ENCODE measurements around the gene ROBO1. TPM values are rescaled to one million over a fixed set of nuclear protein-coding genes. Genes with fewer than 3 reads are reported as not detected.
"Not testable (repeated sequence)": the region's sequence is repeated elsewhere in the genome, so short reads cannot be mapped to it uniquely, and the experiment has no call there.

Gene ROBO1
- total RNA-seq, 1 experiment from 2014 or later: 0.54 TPM

- in situ Hi-C loops (cut with HindIII; ENCODE audit: low pct_unique_long_range_greater_than_20kb, low sequenced_read_pairs); DNase-seq (ENCODE audit: low read depth): not testable (repeated sequence)
Measured at GRCh38 chr3:79299949-79300635, 467.7 kb downstream of the ROBO1 start.

- in situ Hi-C loops (cut with HindIII; ENCODE audit: low pct_unique_long_range_greater_than_20kb, low sequenced_read_pairs): no loop called here
- peak; percentile 23 for DNase-seq (ENCODE audit: low read depth)
Measured at GRCh38 chr3:79297245-79297960, 470.4 kb downstream of the ROBO1 start.

GRCh38 chr3:79286882-79287281 lies 480.9 kb downstream of the ROBO1 start:
- in situ Hi-C loops (cut with HindIII; ENCODE audit: low pct_unique_long_range_greater_than_20kb, low sequenced_read_pairs): no loop called here
- DNase-seq (ENCODE audit: low read depth): no peak

- no peak for DNase-seq (ENCODE audit: low read depth)
- in situ Hi-C loops (cut with HindIII; ENCODE audit: low pct_unique_long_range_greater_than_20kb, low sequenced_read_pairs): no loop called here
Measured at GRCh38 chr3:79285871-79286270, 481.9 kb downstream of the ROBO1 start.

GRCh38 chr3:79285380-79285779 lies 482.4 kb downstream of the ROBO1 start:
- in situ Hi-C loops (cut with HindIII; ENCODE audit: low pct_unique_long_range_greater_than_20kb, low sequenced_read_pairs): no loop called here
- no peak for DNase-seq (ENCODE audit: low read depth)

- in situ Hi-C loops (cut with HindIII; ENCODE audit: low pct_unique_long_range_greater_than_20kb, low sequenced_read_pairs): no loop called here
- no peak for DNase-seq (ENCODE audit: low read depth)
Measured at GRCh38 chr3:79284781-79285180, 483.0 kb downstream of the ROBO1 start.

- in situ Hi-C loops (cut with HindIII; ENCODE audit: low pct_unique_long_range_greater_than_20kb, low sequenced_read_pairs): no loop called here
- DNase-seq (ENCODE audit: low read depth): no peak
Measured at GRCh38 chr3:79278681-79279080, 489.1 kb downstream of the ROBO1 start.

- no peak for DNase-seq (ENCODE audit: low read depth)
- in situ Hi-C loops (cut with HindIII; ENCODE audit: low pct_unique_long_range_greater_than_20kb, low sequenced_read_pairs): no loop called here
Measured at GRCh38 chr3:79268422-79268821, 499.4 kb downstream of the ROBO1 start.

- in situ Hi-C loops (cut with HindIII; ENCODE audit: low pct_unique_long_range_greater_than_20kb, low sequenced_read_pairs): no loop called here
Measured at GRCh38 chr3:79264892-79265291, 502.9 kb downstream of the ROBO1 start.

GRCh38 chr3:79263423-79263822 lies 504.4 kb downstream of the ROBO1 start:
- DNase-seq (ENCODE audit: low read depth): no peak
- in situ Hi-C loops (cut with HindIII; ENCODE audit: low pct_unique_long_range_greater_than_20kb, low sequenced_read_pairs): no loop called here

More at GRCh38 chr3:79264892-79265291, 502.9 kb downstream of the ROBO1 start:
- DNase-seq (ENCODE audit: low read depth): no peak

GRCh38 chr3:79258479-79258878 lies 509.3 kb downstream of the ROBO1 start:
- DNase-seq (ENCODE audit: low read depth): no peak
- in situ Hi-C loops (cut with HindIII; ENCODE audit: low pct_unique_long_range_greater_than_20kb, low sequenced_read_pairs): no loop called here

GRCh38 chr3:79257791-79258190 lies 510.0 kb downstream of the ROBO1 start:
- DNase-seq (ENCODE audit: low read depth): no peak
- in situ Hi-C loops (cut with HindIII; ENCODE audit: low pct_unique_long_range_greater_than_20kb, low sequenced_read_pairs): no loop called here

GRCh38 chr3:79255702-79256101 lies 512.1 kb downstream of the ROBO1 start:
- DNase-seq (ENCODE audit: low read depth): no peak
- in situ Hi-C loops (cut with HindIII; ENCODE audit: low pct_unique_long_range_greater_than_20kb, low sequenced_read_pairs): no loop called here

- in situ Hi-C loops (cut with HindIII; ENCODE audit: low pct_unique_long_range_greater_than_20kb, low sequenced_read_pairs): no loop called here
- no peak for DNase-seq (ENCODE audit: low read depth)
Measured at GRCh38 chr3:79255292-79255691, 512.5 kb downstream of the ROBO1 start.

GRCh38 chr3:79253704-79254103 lies 514.1 kb downstream of the ROBO1 start:
- DNase-seq (ENCODE audit: low read depth): no peak
- in situ Hi-C loops (cut with HindIII; ENCODE audit: low pct_unique_long_range_greater_than_20kb, low sequenced_read_pairs): no loop called here

- in situ Hi-C loops (cut with HindIII; ENCODE audit: low pct_unique_long_range_greater_than_20kb, low sequenced_read_pairs): no loop called here
- DNase-seq (ENCODE audit: low read depth): no peak
Measured at GRCh38 chr3:79253271-79253670, 514.5 kb downstream of the ROBO1 start.

GRCh38 chr3:79250746-79251145 lies 517.1 kb downstream of the ROBO1 start:
- in situ Hi-C loops (cut with HindIII; ENCODE audit: low pct_unique_long_range_greater_than_20kb, low sequenced_read_pairs): no loop called here
- no peak for DNase-seq (ENCODE audit: low read depth)

GRCh38 chr3:79249701-79250100 lies 518.1 kb downstream of the ROBO1 start:
- in situ Hi-C loops (cut with HindIII; ENCODE audit: low pct_unique_long_range_greater_than_20kb, low sequenced_read_pairs): no loop called here
- DNase-seq (ENCODE audit: low read depth): no peak

GRCh38 chr3:79247725-79248043 lies 520.1 kb downstream of the ROBO1 start:
- in situ Hi-C loops (cut with HindIII; ENCODE audit: low pct_unique_long_range_greater_than_20kb, low sequenced_read_pairs): no loop called here
- no peak for DNase-seq (ENCODE audit: low read depth)

Measured in Caki2 (cell line).